ENCODE results near the gene FADS1. TPM values are rescaled to one million over a fixed set of nuclear protein-coding genes. Genes with fewer than 3 reads are reported as not detected.
A peak's percentile ranks its signal among the peaks of the same experiment; 100 is the strongest.

The FADS1 gene
- total and polyA plus RNA-seq, 2 of the 13 experiments (the other 11 are each of a cell fraction or from before 2014, with no cell fraction given), result 91.8 to 108 TPM

- H4K20me1 ChIP-seq (ENCODE audit: insufficient read depth, low read length), result 0 out of 2 replicates have a peak, but pooled peaks cover under 1% of the 10 kb centered on the region
- H3K9me3 ChIP-seq (ENCODE audit: low read length), result no peaks in the 10 kb centered on the region
- H3K27ac ChIP-seq (ENCODE audit: extremely low read length, insufficient read depth, low read length), result peak overlapping the region; percentile 39
- no peaks in the 10 kb centered on the region; a peak in 2 of 5 replicates for H3K36me3 ChIP-seq (replicated peaks in 1 of 2; ENCODE audit: control insufficient read depth in 1 of 2, insufficient read depth in 2 of 2, low read length in 2 of 2)
- intact Hi-C loops (cut with micrococcal nuclease; ENCODE audit: unreplicated experiment) (no loop called here), in situ Hi-C loops (cut with HindIII; ENCODE audit: extremely low pct_ligation_motif_present, low pct_unique_long_range_greater_than_20kb) (no loop called here)
- peaks cover 4% of the 10 kb centered on the region for H3K79me2 ChIP-seq (ENCODE audit: insufficient read depth, low read length)
- WGBS (ENCODE audit: low lambda C conversion rate), result 84% methylated on average over 8 of the region's 13 CpGs
- CTCF ChIA-PET (ENCODE audit: low intra/inter-chr PET ratio, low total read pairs), result interaction anchor here (0.9 kb wide), 1 partner anchor 15 kb away, joined by 3 read pairs; no protein-coding TSS in a partner anchor
- ATAC-seq (no peak), DNase-seq (ENCODE audit: low spot score) (no peak), FAIRE-seq (no peak)
- POLR2A ChIA-PET, result interaction anchor here (1.1 to 5.5 kb wide), 2 partner anchors 10 to 157 kb away, joined by 3 to 92 read pairs; no protein-coding TSS in a partner anchor
- no peak overlapping the region for H3K4me3 ChIP-seq (replicated peaks in 1 of 3; ENCODE audit: insufficient read depth in 1 of 3, low read depth in 2 of 3, low read length in 3 of 3)
- H3K4me2 ChIP-seq (ENCODE audit: low read depth, low read length), result no peak overlapping the region
- no peak overlapping the region for H3K9ac ChIP-seq (ENCODE audit: insufficient read depth, low read depth, low read length)
- BruUV-seq (replicated peaks), result no TSS peak
- no peak overlapping the region for H2AFZ ChIP-seq (ENCODE audit: low read length)
- H3K4me1 ChIP-seq (ENCODE audit: insufficient read depth, low read length), result peaks cover 66% of the 10 kb centered on the region
- H3K27me3 ChIP-seq (ENCODE audit: control insufficient read depth in 1 of 2, insufficient read depth in 2 of 2, low read length in 2 of 2), result no peaks in the 10 kb centered on the region
- TF ChIP-seq HNF4A (CRISPR knock-in tag; IDR thresholded peaks at IDR 0.05) (0 out of 2 replicates have a peak, but pooled peaks have one; percentile 10), RAD51 (IDR thresholded peaks at IDR 0.05; ENCODE audit: borderline replicate concordance) (no peak), ZSCAN12 (CRISPR knock-in tag; IDR thresholded peaks at IDR 0.05) (no peak), ZBTB33 (CRISPR knock-in tag; IDR thresholded peaks at IDR 0.05) (peak; percentile 60), ZNF513 (CRISPR knock-in tag; conservative IDR thresholded peaks at IDR 0.05) (no peak), ZNF775 (CRISPR knock-in tag; IDR thresholded peaks at IDR 0.05; ENCODE audit: borderline replicate concordance) (no peak), AKAP8 (CRISPR knock-in tag; IDR thresholded peaks at IDR 0.05) (no peak), ZXDC (CRISPR knock-in tag; IDR thresholded peaks at IDR 0.05) (no peak), ZFYVE20 (CRISPR knock-in tag; IDR thresholded peaks at IDR 0.05; ENCODE audit: borderline replicate concordance, low read depth) (0 out of 2 replicates have a peak, but pooled peaks have one; percentile 41), ZFY (CRISPR knock-in tag; IDR thresholded peaks at IDR 0.05) (0 out of 2 replicates have a peak, but pooled peaks have one; percentile 25), MAX (IDR thresholded peaks at IDR 0.05) (0 out of 2 replicates have a peak, but pooled peaks have one; percentile 25), ZBTB38 (CRISPR knock-in tag; IDR thresholded peaks at IDR 0.05) (peak; percentile 53; the same call in 1 of the 2 replicates), ZNF687 (CRISPR knock-in tag; IDR thresholded peaks at IDR 0.05) (peak; percentile 78)
Measured at GRCh38 chr11:61766353-61766841, 50.4 kb downstream of the FADS1 start.

Measured in HepG2 (cell line).